Measurements from ENCODE around the gene XYLT1. TPM values are rescaled to one million over a fixed set of nuclear protein-coding genes. Genes with fewer than 3 reads are reported as not detected.

XYLT1 gene
- polyA plus RNA-seq, 2 donors: 3.0 TPM

DNA sequence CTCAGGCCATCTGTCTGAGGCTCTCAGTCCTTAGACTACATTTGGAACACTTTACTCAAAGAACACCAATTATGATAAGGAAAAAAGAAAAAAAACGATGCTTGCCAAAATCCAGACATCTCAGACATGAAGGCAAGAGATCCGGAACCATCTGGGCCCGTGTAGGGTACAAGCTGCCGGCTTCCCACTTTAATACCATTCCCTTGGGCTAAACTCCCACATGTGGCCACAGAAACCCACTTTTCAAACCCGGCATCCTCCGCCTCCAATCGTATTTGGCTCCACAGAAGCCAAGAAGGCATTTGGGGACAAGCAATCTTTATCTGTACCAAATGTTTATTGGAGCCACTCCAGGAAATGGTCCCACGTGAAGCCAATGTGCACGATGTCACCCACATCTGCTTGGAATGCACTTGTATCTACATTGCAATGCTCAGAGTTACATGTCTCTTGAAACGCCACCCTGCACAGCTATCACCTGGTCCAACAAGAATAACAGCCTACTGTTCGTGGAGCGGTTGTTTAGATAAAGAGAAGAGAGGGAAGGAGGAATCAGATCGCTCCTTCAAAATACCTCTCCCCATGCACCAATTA lies 33.5 kb downstream of the XYLT1 start:
- no peaks in the 10 kb centered on the region for H3K27me3 ChIP-seq (ENCODE audit: control insufficient read depth in 1 of 2, insufficient read depth in 2 of 2, low read length in 2 of 2)
- no peak overlapping the region for H3K27ac ChIP-seq (ENCODE audit: low read depth in 2 of 2, low read length in 1 of 2)
- H3K4me1 ChIP-seq (ENCODE audit: control insufficient read depth in 2 of 2, insufficient read depth in 2 of 2, low read length in 1 of 2): peaks cover 0 to 6% of the 10 kb centered on the region in 2 donors
- H3K36me3 ChIP-seq (ENCODE audit: control insufficient read depth in 2 of 2, insufficient read depth in 2 of 2, low read length in 1 of 2): no peaks in the 10 kb centered on the region
- no peak overlapping the region for H3K4me3 ChIP-seq (ENCODE audit: low read depth in 1 of 2, low read length in 2 of 2)
- no peaks in the 10 kb centered on the region for H3K9me3 ChIP-seq (ENCODE audit: control insufficient read depth in 2 of 2, insufficient read depth in 1 of 2, low read depth in 1 of 2, low read length in 1 of 2)
- WGBS, 2 donors: 62 to 72% methylated on average over 13 of the region's 13 CpGs

GRCh38 chr16:17435318-17435717 lies 35.4 kb downstream of the XYLT1 start:
- no peaks in the 10 kb centered on the region for H3K27me3 ChIP-seq (ENCODE audit: control insufficient read depth in 1 of 2, insufficient read depth in 2 of 2, low read length in 2 of 2)
- no peak overlapping the region for H3K27ac ChIP-seq (ENCODE audit: low read depth in 2 of 2, low read length in 1 of 2)
- peaks cover 0 to 6% of the 10 kb centered on the region in 2 donors for H3K4me1 ChIP-seq (ENCODE audit: control insufficient read depth in 2 of 2, insufficient read depth in 2 of 2, low read length in 1 of 2)
- H3K4me3 ChIP-seq (ENCODE audit: low read depth in 1 of 2, low read length in 2 of 2): no peak overlapping the region
- H3K9me3 ChIP-seq (ENCODE audit: control insufficient read depth in 2 of 2, insufficient read depth in 1 of 2, low read depth in 1 of 2, low read length in 1 of 2): no peaks in the 10 kb centered on the region
- WGBS, 2 donors: 92 to 95% methylated on average over 5 of the region's 5 CpGs
- no peaks in the 10 kb centered on the region for H3K36me3 ChIP-seq (ENCODE audit: control insufficient read depth in 2 of 2, insufficient read depth in 2 of 2, low read length in 1 of 2)

GRCh38 chr16:17433577-17434451 lies 36.9 kb downstream of the XYLT1 start:
- Histone ChIP-seq H3K4me3 (ENCODE audit: low read depth in 1 of 2, low read length in 2 of 2) (no peak overlapping the region), H3K27me3 (ENCODE audit: control insufficient read depth in 1 of 2, insufficient read depth in 2 of 2, low read length in 2 of 2) (no peaks in the 10 kb centered on the region), H3K9me3 (ENCODE audit: control insufficient read depth in 2 of 2, insufficient read depth in 1 of 2, low read depth in 1 of 2, low read length in 1 of 2) (no peaks in the 10 kb centered on the region), H3K27ac (ENCODE audit: low read depth in 2 of 2, low read length in 1 of 2) (peak overlapping the region in 1 of 2 donors; percentile 69), H3K4me1 (ENCODE audit: control insufficient read depth in 2 of 2, insufficient read depth in 2 of 2, low read length in 1 of 2) (peaks cover 0 to 6% of the 10 kb centered on the region in 2 donors), H3K36me3 (ENCODE audit: control insufficient read depth in 2 of 2, insufficient read depth in 2 of 2, low read length in 1 of 2) (no peaks in the 10 kb centered on the region)
- WGBS, 2 donors: 74 to 82% methylated on average over 13 of the region's 13 CpGs

DNA sequence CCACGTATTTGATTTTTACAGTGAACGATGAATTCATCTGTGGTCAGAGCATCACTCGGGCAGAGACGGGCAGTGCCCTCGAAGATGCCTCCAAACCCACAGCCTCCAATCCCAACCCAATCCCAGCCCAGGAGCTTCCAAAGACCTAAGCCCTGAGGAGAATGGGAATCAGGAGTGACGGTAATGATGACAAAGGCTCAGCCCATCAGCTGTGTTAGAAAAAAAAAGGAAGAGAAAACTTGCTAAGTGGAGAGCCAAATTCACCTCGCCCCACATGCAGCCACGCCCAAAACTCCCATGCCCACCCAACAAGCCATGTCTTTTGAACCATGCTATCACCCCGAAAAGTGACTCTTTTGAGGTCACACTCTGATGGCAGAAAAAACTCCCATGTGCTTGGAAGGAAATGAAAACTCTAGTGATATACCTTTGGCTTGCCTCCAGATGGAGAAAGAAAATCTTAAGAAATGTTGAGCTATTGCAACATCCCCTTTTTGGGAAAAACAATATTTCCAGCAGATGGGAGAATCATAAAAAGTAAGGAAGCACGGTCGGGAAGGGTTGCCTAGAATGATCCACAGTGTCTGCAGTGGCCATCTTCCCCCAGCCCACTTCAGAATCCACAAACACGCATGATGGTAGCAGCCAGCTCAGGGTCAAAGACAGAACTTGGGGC lies 37.7 kb downstream of the XYLT1 start:
- 78 to 84% methylated on average over 12 of the region's 12 CpGs for WGBS, 2 donors
- Histone ChIP-seq H3K36me3 (ENCODE audit: control insufficient read depth in 2 of 2, insufficient read depth in 2 of 2, low read length in 1 of 2) (no peaks in the 10 kb centered on the region), H3K4me3 (ENCODE audit: low read depth in 1 of 2, low read length in 2 of 2) (no peak overlapping the region), H3K4me1 (ENCODE audit: control insufficient read depth in 2 of 2, insufficient read depth in 2 of 2, low read length in 1 of 2) (peaks cover 0 to 6% of the 10 kb centered on the region in 2 donors), H3K27me3 (ENCODE audit: control insufficient read depth in 1 of 2, insufficient read depth in 2 of 2, low read length in 2 of 2) (no peaks in the 10 kb centered on the region), H3K9me3 (ENCODE audit: control insufficient read depth in 2 of 2, insufficient read depth in 1 of 2, low read depth in 1 of 2, low read length in 1 of 2) (no peaks in the 10 kb centered on the region), H3K27ac (ENCODE audit: low read depth in 2 of 2, low read length in 1 of 2) (peak overlapping the region in 1 of 2 donors; percentile 69)

GRCh38 chr16:17431968-17432625 lies 38.7 kb downstream of the XYLT1 start:
- H3K4me1 ChIP-seq (ENCODE audit: control insufficient read depth in 2 of 2, insufficient read depth in 2 of 2, low read length in 1 of 2): peaks cover 0 to 5% of the 10 kb centered on the region in 2 donors
- H3K36me3 ChIP-seq (ENCODE audit: control insufficient read depth in 2 of 2, insufficient read depth in 2 of 2, low read length in 1 of 2): no peaks in the 10 kb centered on the region
- no peak overlapping the region for H3K27ac ChIP-seq (ENCODE audit: low read depth in 2 of 2, low read length in 1 of 2)
- WGBS, 2 donors: 84 to 88% methylated on average over 8 of the region's 8 CpGs
- no peak overlapping the region for H3K4me3 ChIP-seq (ENCODE audit: low read depth in 1 of 2, low read length in 2 of 2)
- no peaks in the 10 kb centered on the region for H3K27me3 ChIP-seq (ENCODE audit: control insufficient read depth in 1 of 2, insufficient read depth in 2 of 2, low read length in 2 of 2)
- H3K9me3 ChIP-seq (ENCODE audit: control insufficient read depth in 2 of 2, insufficient read depth in 1 of 2, low read depth in 1 of 2, low read length in 1 of 2): no peaks in the 10 kb centered on the region

- H3K27ac ChIP-seq (ENCODE audit: low read depth in 2 of 2, low read length in 1 of 2): no peak overlapping the region
- no peaks in the 10 kb centered on the region for H3K27me3 ChIP-seq (ENCODE audit: control insufficient read depth in 1 of 2, insufficient read depth in 2 of 2, low read length in 2 of 2)
- H3K4me1 ChIP-seq (ENCODE audit: control insufficient read depth in 2 of 2, insufficient read depth in 2 of 2, low read length in 1 of 2): peaks cover 0 to 4% of the 10 kb centered on the region in 2 donors
- no peaks in the 10 kb centered on the region for H3K9me3 ChIP-seq (ENCODE audit: control insufficient read depth in 2 of 2, insufficient read depth in 1 of 2, low read depth in 1 of 2, low read length in 1 of 2)
- WGBS, 2 donors: 83 to 85% methylated on average over 8 of the region's 8 CpGs
- no peaks in the 10 kb centered on the region for H3K36me3 ChIP-seq (ENCODE audit: control insufficient read depth in 2 of 2, insufficient read depth in 2 of 2, low read length in 1 of 2)
- H3K4me3 ChIP-seq (ENCODE audit: low read depth in 1 of 2, low read length in 2 of 2): no peak overlapping the region
Measured at GRCh38 chr16:17431012-17431411, 39.7 kb downstream of the XYLT1 start.

GRCh38 chr16:17426451-17426850 lies 44.3 kb downstream of the XYLT1 start:
- WGBS, 2 donors: 94 to 98% methylated on average over 2 of the region's 2 CpGs
- no peaks in the 10 kb centered on the region for H3K9me3 ChIP-seq (ENCODE audit: control insufficient read depth in 2 of 2, insufficient read depth in 1 of 2, low read depth in 1 of 2, low read length in 1 of 2)
- no peaks in the 10 kb centered on the region for H3K27me3 ChIP-seq (ENCODE audit: control insufficient read depth in 1 of 2, insufficient read depth in 2 of 2, low read length in 2 of 2)
- no peak overlapping the region for H3K4me3 ChIP-seq (ENCODE audit: low read depth in 1 of 2, low read length in 2 of 2)
- H3K4me1 ChIP-seq (ENCODE audit: control insufficient read depth in 2 of 2, insufficient read depth in 2 of 2, low read length in 1 of 2): no peaks in the 10 kb centered on the region
- no peak overlapping the region for H3K27ac ChIP-seq (ENCODE audit: low read depth in 2 of 2, low read length in 1 of 2)
- no peaks in the 10 kb centered on the region for H3K36me3 ChIP-seq (ENCODE audit: control insufficient read depth in 2 of 2, insufficient read depth in 2 of 2, low read length in 1 of 2)

DNA sequence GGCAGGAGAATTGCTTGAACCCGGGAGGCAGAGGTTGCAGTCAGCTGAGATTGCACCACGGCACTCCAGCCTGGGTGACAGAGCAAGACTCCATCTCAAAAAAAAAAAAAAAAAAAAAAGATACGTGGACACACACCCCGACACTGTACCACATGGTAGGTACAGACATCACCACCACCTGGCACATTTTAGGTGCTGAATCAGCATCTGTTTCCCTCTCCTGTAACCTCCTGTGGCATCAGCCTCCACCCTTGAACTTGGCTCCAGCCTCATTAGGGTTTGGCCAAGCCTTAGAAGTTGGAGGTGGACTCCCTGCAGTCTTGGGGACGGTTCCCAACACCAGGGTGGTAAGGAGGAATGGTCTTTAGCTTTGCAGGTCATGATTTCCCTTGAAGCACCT lies 46.0 kb downstream of the XYLT1 start:
- no peak overlapping the region for H3K27ac ChIP-seq (ENCODE audit: low read depth in 2 of 2, low read length in 1 of 2)
- no peaks in the 10 kb centered on the region for H3K36me3 ChIP-seq (ENCODE audit: control insufficient read depth in 2 of 2, insufficient read depth in 2 of 2, low read length in 1 of 2)
- no peaks in the 10 kb centered on the region for H3K9me3 ChIP-seq (ENCODE audit: control insufficient read depth in 2 of 2, insufficient read depth in 1 of 2, low read depth in 1 of 2, low read length in 1 of 2)
- 93 to 95% methylated on average over 4 to 5 of the region's 5 CpGs for WGBS, 2 donors
- no peak overlapping the region for H3K4me3 ChIP-seq (ENCODE audit: low read depth in 1 of 2, low read length in 2 of 2)
- no peaks in the 10 kb centered on the region for H3K27me3 ChIP-seq (ENCODE audit: control insufficient read depth in 1 of 2, insufficient read depth in 2 of 2, low read length in 2 of 2)
- H3K4me1 ChIP-seq (ENCODE audit: control insufficient read depth in 2 of 2, insufficient read depth in 2 of 2, low read length in 1 of 2): no peaks in the 10 kb centered on the region

GRCh38 chr16:17423221-17423620 lies 47.5 kb downstream of the XYLT1 start:
- no peaks in the 10 kb centered on the region for H3K9me3 ChIP-seq (ENCODE audit: control insufficient read depth in 2 of 2, insufficient read depth in 1 of 2, low read depth in 1 of 2, low read length in 1 of 2)
- no peak overlapping the region for H3K27ac ChIP-seq (ENCODE audit: low read depth in 2 of 2, low read length in 1 of 2)
- no peaks in the 10 kb centered on the region for H3K36me3 ChIP-seq (ENCODE audit: control insufficient read depth in 2 of 2, insufficient read depth in 2 of 2, low read length in 1 of 2)
- no peaks in the 10 kb centered on the region for H3K4me1 ChIP-seq (ENCODE audit: control insufficient read depth in 2 of 2, insufficient read depth in 2 of 2, low read length in 1 of 2)
- H3K27me3 ChIP-seq (ENCODE audit: control insufficient read depth in 1 of 2, insufficient read depth in 2 of 2, low read length in 2 of 2): no peaks in the 10 kb centered on the region
- WGBS, 2 donors: 76 to 84% methylated on average over 6 of the region's 6 CpGs
- no peak overlapping the region for H3K4me3 ChIP-seq (ENCODE audit: low read depth in 1 of 2, low read length in 2 of 2)

Data from esophagus (tissue), 2 donors.